Sigmoid colon (tissue), 7 donors: ENCODE data around the gene PRR12. TPM values are rescaled to one million over a fixed set of nuclear protein-coding genes. Genes with fewer than 3 reads are reported as not detected.

Experiments used
- DNase-seq: peaks from one replicate; pipeline ENCODE4 v3.0.0-alpha.2; 2019
- H3K27ac ChIP-seq, 4 donors: fragments of 200-600 bp; sonication (generic); one replicate each; pipeline ENCODE4 v1.5.1; 2016 to 2019; ENCODE audit warnings: mild to moderate bottlenecking in 1 of 4
- H3K27me3 ChIP-seq, 3 donors: fragments of 200-600 bp; sonication (generic); one replicate each; pipeline ENCODE4 v1.5.1; 2019; ENCODE audit warnings: mild to moderate bottlenecking in 1 of 3
- H3K36me3 ChIP-seq, 4 donors: fragments of 200-600 bp; sonication (generic); one replicate each; pipeline ENCODE4 v1.5.1; 2016 to 2019
- H3K4me1 ChIP-seq, 4 donors: fragments of 200-600 bp; sonication (generic); one replicate each; pipeline ENCODE4 v1.5.1; 2017 to 2019
- H3K4me3 ChIP-seq, 4 donors: fragments of 200-600 bp; sonication (generic); one replicate each; pipeline ENCODE4 v1.5.1; 2017 to 2019; ENCODE audit warnings: mild to moderate bottlenecking in 2 of 4, moderate library complexity in 1 of 4
- H3K9me3 ChIP-seq, 4 donors: fragments of 200-600 bp in 3 of 4; sonication (generic) in 3 of 4; one replicate each; pipeline versions ENCODE4 v1.5.1 to v1.6.1; 2013 to 2019
- EP300 ChIP-seq, 4 donors: sonication (generic); formaldehyde crosslinking; IDR thresholded peaks; one replicate each; pipeline ENCODE4 v1.6.1; 2017; ENCODE audit warnings: antibody characterized with exemption in 4 of 4
- POLR2A ChIP-seq, 2 donors: fragments of 450-650 bp; IDR thresholded peaks; one replicate each; pipeline ENCODE4 v1.6.1; 2016; ENCODE audit warnings: antibody characterized with exemption in 2 of 2, mild to moderate bottlenecking in 2 of 2, moderate library complexity in 2 of 2
- POLR2AphosphoS5 ChIP-seq, 4 donors: sonication (generic); formaldehyde crosslinking; IDR thresholded peaks; one replicate each; pipeline ENCODE4 v1.6.1; 2017; ENCODE audit warnings: antibody characterized with exemption in 4 of 4
- WGBS, 2 donors: extraction: QIAGEN DNeasy Blood & Tissue Kit; methylation state at CpG; one replicate each; pipeline ENCODE4 v1.1.7; 2013; 5-methylcytosine and 5-hydroxymethylcytosine counted together
- intact Hi-C: fragments of 100-400 bp; cut with DNase I; formaldehyde crosslinking; loops from one replicate; pipeline ENCODE4 v1.15.1; 2023
- polyA plus RNA-seq, 3 donors: library from polyadenylated mRNA; stranded (reverse); fragments of 200-250 nt; gene quantifications; one replicate each; pipeline ENCODE4 v1.2.3, GENCODE V29; 2013
- total RNA-seq, 4 donors: library from RNA; depleted of rRNA; stranded (reverse); fragments of >200 nt; gene quantifications; one replicate each; pipeline ENCODE4 v1.1.0, GENCODE V29; 2016
- TF ChIP-seq, protein P1 (sequence below), 4 experiments: fragments of 450-650 bp in 3 of 4; fragments of 200-600 bp in 1 of 4; IDR thresholded peaks; one replicate each; pipeline ENCODE4 v1.5.1; 2016 to 2019; ENCODE audit warnings: antibody characterized with exemption in 4 of 4, mild to moderate bottlenecking in 3 of 4, moderate library complexity in 2 of 4
- donor health status: healthy with polysubstance abuse.
- donor health status: Bipolar disorder and iron deficiency.
- donor health status: healthy.

Gene PRR12
- total and polyA plus RNA-seq, 7 donors = 3.0 to 20.4 (median 5.7) TPM

DNA sequence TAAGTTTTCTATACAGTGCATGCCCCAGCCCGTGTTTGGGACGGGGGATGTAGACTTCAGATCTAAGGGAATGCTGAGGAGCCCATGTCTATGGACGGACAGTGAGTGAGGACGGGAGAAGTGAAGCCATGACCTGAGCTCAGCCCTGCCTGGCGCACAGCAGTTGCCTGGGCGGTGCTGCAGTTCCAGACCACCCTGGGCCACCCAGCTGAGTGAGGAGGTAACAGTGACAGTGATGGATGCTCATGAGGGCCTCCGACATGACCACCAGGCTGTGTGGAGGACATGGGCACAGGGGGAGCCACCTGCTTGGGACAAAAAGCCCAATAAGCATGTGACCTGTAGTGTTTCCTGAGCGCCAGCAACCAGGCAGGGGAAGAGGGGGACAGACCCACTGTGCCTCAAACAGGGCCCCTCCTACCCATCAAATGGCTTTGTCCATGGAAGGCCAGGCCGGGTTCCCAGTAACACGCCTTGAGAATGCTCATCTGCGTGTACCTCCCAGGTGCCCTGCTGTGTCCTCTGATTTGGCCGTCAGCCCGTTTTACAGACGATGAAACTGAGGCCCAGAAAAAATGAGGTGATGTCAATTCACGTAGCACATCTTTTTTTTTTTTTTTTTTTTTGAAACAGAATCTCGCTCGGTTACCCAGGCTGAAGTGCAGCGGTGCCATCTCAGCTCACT is 33.2 kb upstream of the PRR12 start:
- intact Hi-C loops = no loop called here
- H3K36me3 ChIP-seq = peaks cover 4 to 64% (median 23%) of the 10 kb centered on the region in 4 donors
- no peak for DNase-seq
- no peak overlapping the region for H3K4me3 ChIP-seq
- H3K9me3 ChIP-seq = no peaks in the 10 kb centered on the region
- TF ChIP-seq EP300 (IDR thresholded peaks at IDR 0.05) (no peak), POLR2A (IDR thresholded peaks at IDR 0.05) (no peak), POLR2AphosphoS5 (IDR thresholded peaks at IDR 0.05) (no peak)
- TF ChIP-seq, protein P1, sequence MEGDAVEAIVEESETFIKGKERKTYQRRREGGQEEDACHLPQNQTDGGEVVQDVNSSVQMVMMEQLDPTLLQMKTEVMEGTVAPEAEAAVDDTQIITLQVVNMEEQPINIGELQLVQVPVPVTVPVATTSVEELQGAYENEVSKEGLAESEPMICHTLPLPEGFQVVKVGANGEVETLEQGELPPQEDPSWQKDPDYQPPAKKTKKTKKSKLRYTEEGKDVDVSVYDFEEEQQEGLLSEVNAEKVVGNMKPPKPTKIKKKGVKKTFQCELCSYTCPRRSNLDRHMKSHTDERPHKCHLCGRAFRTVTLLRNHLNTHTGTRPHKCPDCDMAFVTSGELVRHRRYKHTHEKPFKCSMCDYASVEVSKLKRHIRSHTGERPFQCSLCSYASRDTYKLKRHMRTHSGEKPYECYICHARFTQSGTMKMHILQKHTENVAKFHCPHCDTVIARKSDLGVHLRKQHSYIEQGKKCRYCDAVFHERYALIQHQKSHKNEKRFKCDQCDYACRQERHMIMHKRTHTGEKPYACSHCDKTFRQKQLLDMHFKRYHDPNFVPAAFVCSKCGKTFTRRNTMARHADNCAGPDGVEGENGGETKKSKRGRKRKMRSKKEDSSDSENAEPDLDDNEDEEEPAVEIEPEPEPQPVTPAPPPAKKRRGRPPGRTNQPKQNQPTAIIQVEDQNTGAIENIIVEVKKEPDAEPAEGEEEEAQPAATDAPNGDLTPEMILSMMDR (IDR thresholded peaks at IDR 0.05) = no peak
- peaks cover 0 to 16% (median 8%) of the 10 kb centered on the region in 4 donors for H3K4me1 ChIP-seq
- no peak overlapping the region for H3K27ac ChIP-seq
- WGBS, 2 donors = 81 to 87% methylated on average over 18 of the region's 18 CpGs
- no peaks in the 10 kb centered on the region for H3K27me3 ChIP-seq

DNA sequence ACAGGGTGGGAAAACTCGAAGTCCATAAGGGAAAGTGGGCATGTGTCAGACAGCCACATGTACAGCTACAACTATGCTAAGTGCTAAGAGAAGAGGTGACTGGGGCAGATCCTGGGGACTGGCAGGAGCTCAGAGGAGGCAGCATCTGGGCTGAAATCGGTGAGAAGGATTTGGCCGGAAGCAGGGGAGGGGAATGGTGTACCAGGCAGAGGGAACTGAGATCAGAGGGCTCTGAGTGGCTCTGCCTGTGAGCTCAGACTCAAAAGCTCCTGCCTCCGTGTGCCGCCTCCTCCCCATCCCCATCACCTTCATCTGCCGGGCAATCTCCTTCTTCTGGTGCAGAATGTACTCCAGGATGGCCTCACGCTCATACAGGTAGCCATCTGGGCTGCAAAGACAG is 32.4 kb upstream of the PRR12 start:
- Histone ChIP-seq H3K4me3 (no peak overlapping the region), H3K27me3 (no peaks in the 10 kb centered on the region), H3K36me3 (peaks cover 4 to 64% (median 23%) of the 10 kb centered on the region in 4 donors), H3K27ac (no peak overlapping the region), H3K4me1 (peaks cover 0 to 16% (median 8%) of the 10 kb centered on the region in 4 donors), H3K9me3 (no peaks in the 10 kb centered on the region)
- 62 to 84% methylated on average over 7 of the region's 7 CpGs for WGBS, 2 donors
- no peak for DNase-seq
- TF ChIP-seq EP300 (IDR thresholded peaks at IDR 0.05) (no peak), POLR2AphosphoS5 (IDR thresholded peaks at IDR 0.05) (no peak), POLR2A (IDR thresholded peaks at IDR 0.05) (no peak)
- TF ChIP-seq, protein P1 (IDR thresholded peaks at IDR 0.05) = no peak
- intact Hi-C loops = no loop called here

DNA sequence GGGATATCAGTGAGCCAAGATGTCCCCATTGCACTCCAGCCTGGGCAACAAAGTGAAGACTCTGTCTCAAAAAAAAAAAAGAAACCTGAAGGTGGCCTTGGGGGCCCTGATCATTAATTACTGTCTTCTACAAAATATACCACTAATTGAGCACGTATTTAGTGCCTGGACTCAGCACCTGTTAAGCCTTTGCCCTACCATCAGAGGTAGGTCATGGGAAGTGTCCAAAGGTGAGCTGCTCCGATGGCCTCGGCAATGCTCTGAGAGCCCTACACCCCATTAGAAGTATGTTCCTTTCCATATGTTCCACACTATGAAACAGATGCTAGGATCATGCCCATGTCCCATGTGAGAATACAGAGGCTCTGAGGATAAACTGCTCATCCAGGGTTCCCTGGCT is 31.5 kb upstream of the PRR12 start:
- H3K4me1 ChIP-seq = peaks cover 0 to 17% (median 8%) of the 10 kb centered on the region in 4 donors

DNA sequence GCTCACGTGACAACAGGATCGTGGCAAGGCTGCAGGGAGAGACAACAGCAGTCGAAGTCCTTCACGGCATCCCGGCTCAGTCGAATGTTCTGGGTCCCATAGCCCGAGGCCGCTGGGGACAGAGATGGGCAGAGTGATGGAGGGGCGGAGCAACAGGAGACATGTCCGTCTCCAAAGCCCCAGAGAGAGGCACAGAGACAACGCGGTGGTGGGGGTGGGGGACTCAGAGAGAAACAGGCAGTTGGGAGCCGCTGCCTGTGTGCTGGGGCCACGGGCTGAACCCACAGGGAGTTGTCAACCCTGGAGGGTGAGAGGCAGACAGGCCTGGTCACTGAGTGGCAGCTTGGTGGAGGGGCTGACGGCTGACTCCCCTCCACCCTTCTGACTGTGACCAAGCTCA is 31.1 kb upstream of the PRR12 start:
- WGBS, 2 donors = 22 to 51% methylated on average over 15 of the region's 15 CpGs
- intact Hi-C loops = no loop called here

More for the DNA sequence above, 31.5 kb upstream of the PRR12 start:
- no peaks in the 10 kb centered on the region for H3K27me3 ChIP-seq
- no peaks in the 10 kb centered on the region for H3K9me3 ChIP-seq
- WGBS, 2 donors = 39 to 79% methylated on average over 3 of the region's 3 CpGs
- H3K27ac ChIP-seq = no peak overlapping the region
- no peak overlapping the region for H3K4me3 ChIP-seq
- TF ChIP-seq EP300 (IDR thresholded peaks at IDR 0.05) (no peak), POLR2AphosphoS5 (IDR thresholded peaks at IDR 0.05) (no peak), POLR2A (IDR thresholded peaks at IDR 0.05) (no peak)
- TF ChIP-seq, protein P1 (IDR thresholded peaks at IDR 0.05) = no peak
- intact Hi-C loops = no loop called here
- DNase-seq = no peak
- H3K36me3 ChIP-seq = peaks cover 4 to 56% (median 23%) of the 10 kb centered on the region in 4 donors

More for the DNA sequence above, 31.1 kb upstream of the PRR12 start:
- H3K9me3 ChIP-seq = no peaks in the 10 kb centered on the region
- H3K4me1 ChIP-seq = peaks cover 0 to 22% (median 12%) of the 10 kb centered on the region in 4 donors
- no peaks in the 10 kb centered on the region for H3K27me3 ChIP-seq
- DNase-seq = no peak
- no peak for TF ChIP-seq POLR2AphosphoS5 (IDR thresholded peaks at IDR 0.05)
- TF ChIP-seq POLR2A (IDR thresholded peaks at IDR 0.05) = no peak
- TF ChIP-seq, protein P1 (IDR thresholded peaks at IDR 0.05) = no peak
- TF ChIP-seq EP300 (IDR thresholded peaks at IDR 0.05) = no peak
- H3K36me3 ChIP-seq = peaks cover 4 to 52% (median 23%) of the 10 kb centered on the region in 4 donors
- H3K4me3 ChIP-seq = no peak overlapping the region
- peak overlapping the region in 2 of 4 donors; percentile 17 to 27 for H3K27ac ChIP-seq
